GM19099 (cell line): ENCODE measurements around the gene TRPV3.

Experiments used
- POLR2A ChIP-seq: IDR thresholded peaks from 3 replicates; pipeline ENCODE4 v1.6.1; 2011; ENCODE audit warnings: low read depth; ENCODE audit not compliant: insufficient read length; ENCODE audit errors: extremely low read depth

The TRPV3 gene

DNA sequence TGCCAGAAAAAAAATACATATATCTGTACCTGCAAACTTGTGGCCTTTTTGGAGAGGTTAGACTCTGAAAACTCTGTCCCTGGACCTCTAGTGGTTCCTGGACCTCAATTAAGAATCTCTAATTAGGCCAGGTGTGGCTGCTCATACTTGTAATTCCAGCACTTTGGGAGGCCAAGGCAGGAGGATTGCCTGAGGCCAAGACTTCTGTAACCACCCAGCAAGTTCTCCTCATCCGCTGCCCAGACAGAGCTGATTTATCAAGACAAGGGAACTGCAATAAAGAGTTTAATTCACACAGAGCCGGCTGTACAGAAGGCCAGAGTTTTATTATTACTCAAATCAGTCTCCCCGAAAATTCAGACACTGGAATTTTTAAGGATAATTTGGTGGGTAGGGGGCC, 77.6 kb downstream of the TRPV3 start:
- no peak for TF ChIP-seq POLR2A

DNA sequence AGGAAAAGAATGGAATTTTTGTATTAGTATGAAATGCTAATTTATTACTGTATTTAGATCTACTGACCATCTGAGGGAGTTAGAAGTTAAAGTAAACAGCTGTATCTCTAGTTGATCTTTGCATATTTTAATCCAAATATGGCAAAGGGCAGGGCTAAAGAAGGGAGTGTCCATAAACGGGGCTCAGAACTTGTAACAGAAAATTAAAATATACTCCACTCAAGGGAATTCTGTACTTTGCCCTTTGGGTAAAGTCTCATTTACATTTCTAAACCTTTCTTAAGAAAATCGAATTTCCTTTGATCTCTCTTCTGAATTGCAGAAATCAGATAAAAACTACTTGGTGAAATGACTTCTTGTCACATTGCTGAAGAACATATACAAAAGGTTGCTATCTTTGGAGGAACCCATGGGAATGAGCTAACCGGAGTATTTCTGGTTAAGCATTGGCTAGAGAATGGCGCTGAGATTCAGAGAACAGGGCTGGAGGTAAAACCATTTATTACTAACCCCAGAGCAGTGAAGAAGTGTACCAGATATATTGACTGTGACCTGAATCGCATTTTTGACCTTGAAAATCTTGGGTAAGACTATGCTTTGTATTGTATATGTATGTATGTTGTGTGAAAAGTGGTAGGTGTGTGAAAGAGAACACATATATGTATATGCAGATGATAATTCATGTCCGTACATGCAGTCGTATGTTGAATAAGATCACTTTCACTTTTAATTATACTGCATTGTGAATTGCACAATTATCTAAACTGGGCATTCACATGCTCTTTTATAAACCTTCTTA, 81.6 kb downstream of the TRPV3 start, which contains the start of gene ASPA:
Gene ASPA (plus strand): TSS at position 186 of the 799 bp plus-strand sequence. CDS start 163 bp downstream, at position 349.
- TF ChIP-seq POLR2A: no peak

- TF ChIP-seq POLR2A: no peak
Measured at GRCh38 chr17:3475251-3475685, 82.3 kb downstream of the TRPV3 start.

DNA sequence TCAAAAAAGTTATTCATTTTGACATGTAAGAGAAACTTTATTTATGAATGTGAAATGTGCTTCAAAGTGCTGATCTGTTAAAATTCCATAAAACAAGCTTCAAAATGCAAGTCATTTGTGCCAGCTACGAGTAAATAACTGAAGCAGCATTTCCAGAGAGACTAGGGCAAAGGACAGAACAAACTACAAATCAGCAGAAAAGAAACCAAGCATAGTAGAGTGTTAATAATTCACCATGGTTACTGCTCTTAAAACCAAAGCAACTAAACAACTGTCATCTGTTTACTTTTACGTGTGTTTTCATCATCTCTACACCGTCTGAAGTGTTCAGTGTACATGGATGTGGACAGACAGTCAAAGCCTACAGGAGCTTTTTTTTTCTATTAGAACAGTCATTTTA, 83.4 kb downstream of the TRPV3 start:
- TF ChIP-seq POLR2A: no peak

DNA sequence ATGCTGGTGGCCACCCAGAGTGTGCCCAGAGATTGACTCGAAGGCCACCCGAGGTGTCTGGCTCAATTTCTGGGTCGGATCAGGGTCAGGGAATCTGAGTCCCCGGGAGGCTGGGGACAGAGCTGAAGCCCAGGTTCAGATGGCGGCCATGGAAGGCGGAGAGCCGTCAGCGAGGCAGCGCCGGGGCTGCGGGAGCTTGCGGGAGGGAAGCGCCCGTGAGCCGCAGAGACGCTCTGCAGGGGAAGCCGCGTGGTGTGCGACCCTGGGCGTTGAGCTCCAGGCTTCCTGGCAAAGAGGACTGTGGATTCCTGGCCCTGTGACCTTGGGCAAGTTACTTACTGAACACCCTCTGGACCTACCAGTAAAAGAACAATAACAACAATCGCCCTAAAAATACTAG, 85.5 kb downstream of the TRPV3 start:
- TF ChIP-seq POLR2A: no peak

GRCh38 chr17:3471599-3471998, 86.0 kb downstream of the TRPV3 start, which contains the start of gene SPATA22:
SPATA22 (minus strand) TSS chr17:3471819; CDS start chr17:3469325, 2,494 bp downstream.
- no peak for TF ChIP-seq POLR2A

DNA sequence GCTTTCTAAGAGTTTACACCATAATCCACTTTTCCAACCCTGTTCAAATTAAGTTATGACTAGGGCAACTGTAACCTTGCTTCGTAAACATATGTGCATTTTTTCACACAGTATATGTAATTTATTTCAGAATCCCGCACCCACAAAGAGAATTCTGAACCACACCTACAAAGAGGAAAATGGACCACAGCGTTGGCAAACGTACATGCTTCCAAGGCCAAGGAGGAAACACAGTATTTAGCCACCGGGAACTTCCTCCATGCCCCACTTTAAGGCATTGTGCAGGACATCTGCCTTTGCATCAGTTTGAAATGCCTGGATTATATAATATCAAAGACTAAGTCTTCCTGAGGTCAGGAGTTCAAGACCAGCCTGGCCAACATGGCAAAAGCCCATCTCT, 88.1 kb downstream of the TRPV3 start:
- no peak for TF ChIP-seq POLR2A
